IMR-90 (cell line): ENCODE measurements around the gene MPZ. TPM values are rescaled to one million over a fixed set of nuclear protein-coding genes. Genes with fewer than 3 reads are reported as not detected.

Experiments
- ATAC-seq: fragments of 200-7000 bp; cut with Tn5 transposase; 2 replicates; pipeline ENCODE4 v1.9.1; 2020; ENCODE audit warnings: low read depth, mild to moderate bottlenecking, moderate library complexity
- BruUV-seq: library from RNA; stranded (reverse); fragments of 400-500 nt; replicated peaks from 2 replicates; lab custom pipeline; 2021; lab: Mats Ljungman, UMichigan
- CTCF ChIA-PET: fragments of 300-600 bp; formaldehyde crosslinking; extraction: SDS; loops from one replicate; lab custom pipeline; 2021; ENCODE audit warnings: antibody characterized with exemption; lab: Yijun Ruan, JAX
- POLR2A ChIA-PET: fragments of 300-600 bp; sonication (Branson Sonifier 250); formaldehyde crosslinking; loops from one replicate; lab custom pipeline; 2022; ENCODE audit warnings: antibody characterized with exemption; ENCODE audit not compliant: unreplicated experiment; lab: Charles Lee
- DNase-seq: peaks from one replicate; pipeline ENCODE4 v3.0.0; 2013
- H2AFZ ChIP-seq: replicated peaks from 2 replicates; pipeline ENCODE3; 2013; ENCODE audit warnings: low read length, mild to moderate bottlenecking; ENCODE audit not compliant: poor library complexity
- H2AK5ac ChIP-seq: 2 replicates; pipeline ENCODE4 v1.6.1; 2013; ENCODE audit warnings: low read depth, low read length, inconsistent platforms
- H2AK9ac ChIP-seq: replicated peaks from 2 replicates; pipeline ENCODE3; 2013; ENCODE audit warnings: mild to moderate bottlenecking, low read depth, low read length, moderate library complexity; ENCODE audit not compliant: poor library complexity
- H2BK120ac ChIP-seq: 2 replicates; pipeline ENCODE4 v1.6.1; 2013; ENCODE audit warnings: low read depth, low read length, inconsistent platforms
- H2BK15ac ChIP-seq: 3 replicates; pipeline ENCODE4 v1.6.1; 2013; ENCODE audit warnings: low read depth, low read length, inconsistent platforms
- H2BK20ac ChIP-seq: 2 replicates; pipeline ENCODE4 v1.6.1; 2013; ENCODE audit warnings: low read depth, mild to moderate bottlenecking, inconsistent platforms, low read length, moderate library complexity
- H2BK5ac ChIP-seq: 2 replicates; pipeline ENCODE4 v1.6.1; 2013; ENCODE audit warnings: mild to moderate bottlenecking, low read depth, low read length, inconsistent platforms; ENCODE audit not compliant: poor library complexity, severe bottlenecking
- H3K14ac ChIP-seq: replicated peaks from 2 replicates; pipeline ENCODE4 v1.6.1; 2013; ENCODE audit warnings: low read depth, low read length, inconsistent platforms
- H3K18ac ChIP-seq: 2 replicates; pipeline ENCODE4 v1.6.1; 2013; ENCODE audit warnings: low read depth, low read length, control low read depth
- H3K23ac ChIP-seq: 2 replicates; pipeline ENCODE4 v1.6.1; 2013; ENCODE audit warnings: low read depth, low read length, inconsistent platforms
- H3K27ac ChIP-seq: 2 replicates; pipeline ENCODE4 v1.5.1; 2013; ENCODE audit warnings: mild to moderate bottlenecking, control low read depth, low read length; ENCODE audit not compliant: insufficient read depth
- H3K27me3 ChIP-seq: 2 replicates; pipeline ENCODE4 v1.6.1; 2013; ENCODE audit warnings: low read length; ENCODE audit not compliant: control insufficient read depth, insufficient read depth
- H3K36me3 ChIP-seq: 2 replicates; pipeline ENCODE4 v1.6.1; 2013; ENCODE audit warnings: low read length, mixed read lengths; ENCODE audit not compliant: control insufficient read depth, insufficient read depth
- H3K4ac ChIP-seq: 2 replicates; pipeline ENCODE4 v1.6.1; 2013; ENCODE audit warnings: low read depth, low read length, inconsistent platforms
- H3K4me1 ChIP-seq: 2 replicates; pipeline ENCODE4 v1.6.1; 2013; ENCODE audit warnings: low read length, mixed read lengths; ENCODE audit not compliant: control insufficient read depth, insufficient read depth
- H3K4me2 ChIP-seq: 2 replicates; pipeline ENCODE4 v1.6.1; 2013; ENCODE audit warnings: low read depth, mild to moderate bottlenecking, control low read depth, low read length, moderate library complexity
- H3K4me3 ChIP-seq: 2 replicates; pipeline ENCODE4 v1.5.1; 2013; ENCODE audit warnings: low read depth, mild to moderate bottlenecking, control low read depth, low read length, moderate library complexity; ENCODE audit not compliant: insufficient read depth
- H3K56ac ChIP-seq: 2 replicates; pipeline ENCODE4 v1.6.1; 2013; ENCODE audit warnings: low read length, inconsistent platforms; ENCODE audit not compliant: insufficient read depth; ENCODE audit errors: extremely low read depth
- H3K79me1 ChIP-seq, 2 experiments: 2 replicates each; pipeline ENCODE4 v1.6.1; 2013; ENCODE audit warnings: low read length in 2 of 2, inconsistent platforms in 1 of 2, low read depth in 1 of 2
- H3K9ac ChIP-seq: 2 replicates; pipeline ENCODE4 v1.6.1; 2013; ENCODE audit warnings: low read depth, low read length, control low read depth
- H3K9me1 ChIP-seq: 2 replicates; pipeline ENCODE4 v1.6.1; 2013; ENCODE audit warnings: low read length, inconsistent platforms; ENCODE audit not compliant: insufficient read depth
- H3K9me3 ChIP-seq: 2 replicates; pipeline ENCODE4 v1.6.1; 2013; ENCODE audit warnings: low read length; ENCODE audit not compliant: control insufficient read depth, insufficient read depth
- H4K20me1 ChIP-seq: 2 replicates; pipeline ENCODE4 v1.6.1; 2013; ENCODE audit warnings: low read length, inconsistent platforms; ENCODE audit not compliant: insufficient read depth
- H4K5ac ChIP-seq: 2 replicates; pipeline ENCODE4 v1.6.1; 2013; ENCODE audit warnings: mild to moderate bottlenecking, low read depth, low read length, control low read depth
- H4K8ac ChIP-seq, 2 experiments: 2 replicates each; pipeline ENCODE4 v1.6.1; 2013; ENCODE audit warnings: low read depth in 2 of 2, low read length in 2 of 2, control low read depth in 1 of 2, inconsistent platforms in 1 of 2
- H4K91ac ChIP-seq: 2 replicates; pipeline ENCODE4 v1.6.1; 2013; ENCODE audit warnings: low read depth, low read length, inconsistent platforms; ENCODE audit not compliant: insufficient read depth
- BHLHE40 ChIP-seq: fragments of 150-350 bp; IDR thresholded peaks from 2 replicates; pipeline ENCODE4 v1.6.1; 2016; ENCODE audit warnings: mild to moderate bottlenecking, low read depth, low read length
- CEBPB ChIP-seq: IDR thresholded peaks from 2 replicates; pipeline ENCODE4 v1.6.1; 2012; ENCODE audit warnings: low read depth, low read length, improper control_type of control experiment
- NFE2L2 ChIP-seq: fragments of 150-350 bp; IDR thresholded peaks from 2 replicates; pipeline ENCODE4 v1.6.1; 2016; ENCODE audit warnings: low read depth, mild to moderate bottlenecking, low read length
- RCOR1 ChIP-seq: IDR thresholded peaks from 2 replicates; pipeline ENCODE4 v1.6.1; 2012; ENCODE audit warnings: mild to moderate bottlenecking, low read length, improper control_type of control experiment; ENCODE audit not compliant: insufficient replicate concordance
- RFX5 ChIP-seq: IDR thresholded peaks from 2 replicates; pipeline ENCODE4 v1.8.0; 2012; ENCODE audit warnings: low read depth, mild to moderate bottlenecking, low read length, moderate library complexity
- WGBS, 2 experiments: methylation state at CpG; one replicate each; pipeline versions ENCODE4 v1.1.5 to v1.1.7; 2013; ENCODE audit warnings: missing lambda C conversion rate in 2 of 2; ENCODE audit not compliant: insufficient read length in 1 of 2; ENCODE audit errors: extremely low coverage in 2 of 2; 5-methylcytosine and 5-hydroxymethylcytosine counted together
- dilution Hi-C: fragments of 300-500 bp; cut with HindIII; formaldehyde crosslinking; loops from one replicate; pipeline ENCODE4 v1.14.3; 2018; ENCODE audit warnings: low sequenced_read_pairs; ENCODE audit not compliant: unreplicated experiment
- in situ Hi-C: fragments of 300-500 bp; cut with MboI; formaldehyde crosslinking; loops from 3 replicates; pipeline ENCODE4 v1.14.3; 2019; ENCODE audit warnings: low sequenced_read_pairs, inconsistent platforms, mixed read lengths
- intact Hi-C: fragments of 100-400 bp; cut with micrococcal nuclease; formaldehyde crosslinking; loops from 2 replicates; pipeline ENCODE4 v1.10.0; 2022
- polyA plus RNA-seq, 3 experiments: library from polyadenylated mRNA; depleted of rRNA; stranded (reverse); fragments of >200 nt; gene quantifications; 2 replicates each; pipeline ENCODE4 v1.2.3, GENCODE V29; 2012; ENCODE audit warnings: low replicate concordance in 1 of 3
- total RNA-seq: library from RNA; depleted of rRNA; stranded (reverse); fragments of >200 nt; gene quantifications from 2 replicates; pipeline ENCODE4 v1.2.3, GENCODE V29; 2012

MPZ gene
- total and polyA plus RNA-seq, 2 of the 4 experiments (the other 2 are of a cell fraction): 0.18 to 0.96 TPM

DNA sequence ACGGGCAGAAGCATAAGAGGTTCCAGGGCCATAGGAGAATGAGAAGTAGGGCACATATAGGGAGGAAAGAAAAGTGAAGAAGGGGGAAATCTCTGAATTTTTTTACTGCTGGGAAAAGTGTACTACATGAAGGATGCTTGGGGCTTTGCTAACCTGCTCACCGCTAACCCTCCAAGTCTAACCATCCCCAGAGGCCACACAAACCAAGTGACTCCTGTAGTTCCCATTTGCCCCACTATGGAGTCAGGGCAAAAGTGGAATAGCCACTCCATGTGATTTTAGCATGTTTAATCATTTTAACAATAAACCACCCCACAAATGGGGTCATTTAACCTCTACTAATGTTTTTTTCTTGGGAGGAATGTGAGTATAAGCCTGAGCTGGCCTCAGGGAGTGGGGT, 24.7 kb downstream of the MPZ start:
- Histone ChIP-seq H3K4me3 (no peak overlapping the region), H3K4me1 (no peaks in the 10 kb centered on the region), H4K8ac (no peak overlapping the region), H3K14ac (no peak overlapping the region), H3K9me3 (no peaks in the 10 kb centered on the region), H2AFZ (no peak overlapping the region), H3K18ac (no peak overlapping the region), H2BK15ac (no peak overlapping the region), H4K20me1 (no peaks in the 10 kb centered on the region), H3K9me1 (no peaks in the 10 kb centered on the region), H2BK120ac (no peak overlapping the region), H3K4me2 (no peak overlapping the region), H2BK5ac (no peak overlapping the region), H3K23ac (no peak overlapping the region), H4K5ac (no peak overlapping the region), H4K91ac (no peak overlapping the region), H3K56ac (no peak overlapping the region), H3K27ac (no peak overlapping the region), H2AK9ac (no peak overlapping the region), H3K27me3 (peaks cover 19% of the 10 kb centered on the region), H3K79me1 (no peaks in the 10 kb centered on the region), H3K36me3 (no peaks in the 10 kb centered on the region), H3K4ac (no peak overlapping the region), H2BK20ac (no peak overlapping the region), H2AK5ac (no peak overlapping the region), H3K9ac (no peak overlapping the region)
- ATAC-seq (no peak), DNase-seq (no peak)
- ChIA-PET POLR2A (no interaction called here), CTCF (interaction anchor here (0.6 kb wide), 2 partner anchors 11 to 455 kb away, joined by 3 to 7 read pairs; no protein-coding TSS in a partner anchor)
- intact Hi-C loops: no loop called here
- TF ChIP-seq BHLHE40 (no peak), NFE2L2 (no peak), RCOR1 (no peak), CEBPB (no peak), RFX5 (no peak)
- in situ Hi-C loops: no loop called here
- dilution Hi-C loops: no loop called here
- BruUV-seq: no TSS peak
- WGBS, 2 experiments: no CpG with 5 or more reads among the region's 2 CpGs
